ENCODE measurements around the gene LSM7. TPM values are rescaled to one million over a fixed set of nuclear protein-coding genes. Genes with fewer than 3 reads are reported as not detected.
A peak's percentile ranks its signal among the peaks of the same experiment; 100 is the strongest.

LSM7 gene
- total and polyA plus RNA-seq, 5 experiments from 2014 or later: 99.1 to 197 (median 187) TPM

- peak overlapping the region in 6 of 10 donors; percentile 4 to 79 (median 52) for H3K27ac Mint-ChIP-seq
- H3K27me3 Mint-ChIP-seq: no peaks in the 10 kb centered on the region
- H3K4me1 Mint-ChIP-seq: peaks cover 19 to 38% (median 37%) of the 10 kb centered on the region in 4 donors
- H3K9me3 Mint-ChIP-seq: no peaks in the 10 kb centered on the region
- ATAC-seq (no peak), DNase-seq (peak in 1 of 10 donors; percentile 48)
- POLR2A ChIA-PET: interaction anchor here (0.6 to 12.1 kb wide), 7 partner anchors 9 to 182 kb away, joined by 3 to 370 read pairs (median 19); partner anchors contain the start of genes AMH, JSRP1, LSM7 and PEAK3
- peaks cover 0 to 28% (median 3%) of the 10 kb centered on the region in 3 donors for H3K36me3 Mint-ChIP-seq
- no peak overlapping the region for H3K4me3 Mint-ChIP-seq
Observed at GRCh38 chr19:2276429-2276986, 51.9 kb downstream of the LSM7 start.

- no peaks in the 10 kb centered on the region for H3K27me3 Mint-ChIP-seq
- H3K4me3 Mint-ChIP-seq: no peak overlapping the region
- DNase-seq (peak in 1 of 10 donors; percentile 50), ATAC-seq (no peak)
- H3K36me3 Mint-ChIP-seq: peaks cover 0 to 31% (median 5%) of the 10 kb centered on the region in 3 donors
- H3K27ac Mint-ChIP-seq: peak overlapping the region in 1 of 10 donors; percentile 88
- peaks cover 19 to 41% (median 38%) of the 10 kb centered on the region in 4 donors for H3K4me1 Mint-ChIP-seq
- POLR2A ChIA-PET: interaction anchor here (0.6 to 12.1 kb wide), 12 partner anchors 10 to 182 kb away, joined by 3 to 370 read pairs (median 10); partner anchors contain the start of genes AMH, JSRP1, LSM7 and PEAK3
- no peaks in the 10 kb centered on the region for H3K9me3 Mint-ChIP-seq
Observed at GRCh38 chr19:2275588-2276428, 52.6 kb downstream of the LSM7 start.

DNA sequence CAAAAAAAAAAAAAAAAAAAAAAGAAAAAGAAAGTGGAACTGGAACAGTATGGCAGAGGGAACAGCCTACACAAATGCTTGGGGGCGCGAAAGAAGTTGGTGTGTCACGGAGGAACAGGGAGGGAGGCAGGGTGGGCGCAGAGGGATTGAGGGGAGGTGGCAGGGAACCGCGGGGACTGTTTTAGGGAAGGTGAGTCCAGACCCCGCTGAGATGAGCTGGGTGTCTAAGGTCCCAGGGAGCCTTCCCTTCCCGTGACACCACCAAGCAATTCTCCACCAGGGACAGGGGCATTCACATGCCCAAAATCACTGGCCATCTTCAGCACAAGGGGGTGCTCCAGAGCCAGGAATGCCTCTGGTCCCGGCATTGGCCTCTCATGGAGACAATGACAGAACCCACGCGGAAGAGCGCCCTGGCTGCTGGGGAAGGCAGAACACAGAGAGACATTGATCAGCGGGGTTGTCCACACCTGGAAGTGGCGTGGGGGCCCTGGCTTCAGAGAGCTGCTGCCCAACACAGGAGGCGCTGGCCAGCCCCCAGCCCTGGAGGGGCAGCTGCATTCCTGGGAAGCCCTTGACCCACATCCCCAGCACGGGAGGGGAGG is 53.4 kb downstream of the LSM7 start:
- H3K27ac Mint-ChIP-seq: peak overlapping the region in 9 of 10 donors; percentile 31 to 94 (median 87)
- H3K27me3 Mint-ChIP-seq: no peaks in the 10 kb centered on the region
- H3K9me3 Mint-ChIP-seq: no peaks in the 10 kb centered on the region
- POLR2A ChIA-PET: interaction anchor here (0.6 to 12.1 kb wide), 17 partner anchors 11 to 201 kb away, joined by 3 to 370 read pairs (median 7); partner anchors contain the start of genes AMH, GADD45B, JSRP1 and LSM7
- H3K4me3 Mint-ChIP-seq: peak overlapping the region in 8 of 10 donors; percentile 13 to 79 (median 32)
- peaks cover 0 to 31% (median 5%) of the 10 kb centered on the region in 3 donors for H3K36me3 Mint-ChIP-seq
- DNase-seq: peak in 5 of 10 donors; percentile 56 to 85 (median 64)
- H3K4me1 Mint-ChIP-seq: peaks cover 19 to 39% (median 37%) of the 10 kb centered on the region in 4 donors
- peak; percentile 17 to 24 for ATAC-seq

GRCh38 chr19:2274185-2274711 is 54.1 kb downstream of the LSM7 start:
- no peak for ATAC-seq
- POLR2A ChIA-PET: interaction anchor here (0.6 to 12.1 kb wide), 19 partner anchors 11 to 398 kb away, joined by 3 to 370 read pairs (median 7); partner anchors contain the start of genes AMH, GADD45B, JSRP1 and LSM7
- peaks cover 0 to 36% (median 5%) of the 10 kb centered on the region in 3 donors for H3K36me3 Mint-ChIP-seq

DNA sequence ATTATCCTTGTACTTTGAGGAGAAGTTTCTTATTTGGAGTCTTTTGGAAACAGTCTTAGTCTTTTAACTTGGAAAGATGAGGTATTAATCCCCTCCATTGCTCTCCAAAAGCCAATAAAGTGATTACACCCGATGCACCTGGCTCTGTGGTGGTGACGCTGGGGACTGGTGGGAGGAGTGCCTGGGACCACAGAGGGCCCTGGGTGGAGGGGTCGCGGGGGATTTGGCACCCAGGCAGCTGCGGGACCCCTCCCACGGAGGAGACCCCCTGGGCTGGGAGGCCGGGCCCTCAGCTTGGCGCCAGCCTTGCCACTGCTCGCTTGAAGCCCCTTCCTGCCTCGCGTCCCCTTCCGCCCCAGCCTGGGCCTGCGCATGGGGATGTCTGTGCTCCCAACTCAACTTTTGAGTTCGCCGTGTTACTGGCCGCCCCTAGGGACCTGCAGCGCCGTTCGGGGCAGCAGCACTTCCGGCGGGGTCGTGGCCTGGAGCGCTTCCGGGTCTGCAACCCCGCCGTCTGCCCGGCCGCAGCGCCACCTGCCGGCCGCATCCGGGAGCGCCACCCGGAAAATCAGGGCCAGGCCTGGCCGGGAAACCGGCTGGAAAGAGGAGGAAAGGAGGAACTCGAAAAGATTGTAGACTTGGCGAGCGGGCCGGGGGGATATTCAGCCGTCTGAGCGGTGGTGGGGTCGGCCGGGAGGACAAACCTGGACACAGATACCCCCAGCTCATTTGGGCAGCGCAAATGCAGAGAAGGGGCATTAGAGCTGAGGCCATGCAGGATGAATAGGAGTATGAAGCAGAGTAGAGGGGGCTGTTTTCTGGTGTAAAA is 54.8 kb downstream of the LSM7 start:
- Mint-ChIP-seq H3K9me3 (peaks cover 0 to 2% (median 0%) of the 10 kb centered on the region in 9 donors), H3K36me3 (peaks cover 0 to 36% (median 5%) of the 10 kb centered on the region in 3 donors), H3K27ac (peak overlapping the region; percentile 79 to 95 (median 88)), H3K4me3 (peak overlapping the region; percentile 36 to 89 (median 72)), H3K27me3 (no peaks in the 10 kb centered on the region), H3K4me1 (peaks cover 19 to 41% (median 38%) of the 10 kb centered on the region in 4 donors)
- POLR2A ChIA-PET: interaction anchor here (0.7 to 12.1 kb wide), 16 partner anchors 12 to 397 kb away, joined by 3 to 370 read pairs (median 7); partner anchors contain the start of genes AMH, GADD45B, JSRP1 and LSM7
- peak; percentile 24 to 44 for ATAC-seq
- peak; percentile 64 to 90 (median 78) for DNase-seq

More at GRCh38 chr19:2274185-2274711, 54.1 kb downstream of the LSM7 start:
- no peaks in the 10 kb centered on the region for H3K27me3 Mint-ChIP-seq
- peaks cover 0 to under 1% (median 0%) of the 10 kb centered on the region in 9 donors for H3K9me3 Mint-ChIP-seq
- peak overlapping the region; percentile 79 to 95 (median 88) for H3K27ac Mint-ChIP-seq
- peak overlapping the region; percentile 15 to 89 (median 66) for H3K4me3 Mint-ChIP-seq
- peaks cover 19 to 39% (median 37%) of the 10 kb centered on the region in 4 donors for H3K4me1 Mint-ChIP-seq
- DNase-seq: no peak

Other genes with a start within 250 kb of the LSM7 start
- gene MOB3A, start 232.3 kb downstream of the LSM7 start, total RNA-seq: 100 to 1,000 TPM in 1 of 2 experiments, 10 to 100 TPM in 1; 94.0 to 101 TPM
- gene MOB3A, start 232.3 kb downstream of the LSM7 start, polyA plus RNA-seq: 10 to 100 TPM; 40.5 to 90.4 (median 53.1) TPM
- gene IZUMO4, start 231.7 kb downstream of the LSM7 start, total RNA-seq: 10 to 100 TPM; 16.6 to 18.7 TPM
- gene IZUMO4, start 231.7 kb downstream of the LSM7 start, polyA plus RNA-seq: 1 to 10 TPM in 1 of 3 donors, under 1 TPM in 2; 0.26 to 1.4 (median 0.85) TPM
- gene AP3D1, start 177.0 kb downstream of the LSM7 start, total RNA-seq: 10 to 100 TPM; 71.3 to 83.2 TPM
- 10 to 100 TPM; 12.8 to 45.0 (median 13.6) TPM for gene AP3D1, start 177.0 kb downstream of the LSM7 start, polyA plus RNA-seq
- 10 to 100 TPM; 24.5 to 28.5 TPM for gene DOT1L, start 164.7 kb downstream of the LSM7 start, total RNA-seq
- gene DOT1L, start 164.7 kb downstream of the LSM7 start, polyA plus RNA-seq: 1 to 10 TPM in 1 of 3 donors, under 1 TPM in 2; 0.30 to 1.0 (median 0.62) TPM
- 10 to 100 TPM; 56.7 to 59.8 TPM for gene PLEKHJ1, start 92.3 kb downstream of the LSM7 start, total RNA-seq
- 100 to 1,000 TPM in 2 of 3 donors, 10 to 100 TPM in 1; 85.2 to 106 (median 101) TPM for gene PLEKHJ1, start 92.3 kb downstream of the LSM7 start, polyA plus RNA-seq
- 100 to 1,000 TPM; 149 to 162 TPM for gene SF3A2, start 91.8 kb downstream of the LSM7 start, total RNA-seq
- 10 to 100 TPM; 16.3 to 33.5 (median 26.0) TPM for gene SF3A2, start 91.8 kb downstream of the LSM7 start, polyA plus RNA-seq
- 10 to 100 TPM; 13.6 to 14.0 TPM for gene AMH, start 79.3 kb downstream of the LSM7 start, total RNA-seq
- gene AMH, start 79.3 kb downstream of the LSM7 start, polyA plus RNA-seq: not detected
- gene JSRP1, start 72.2 kb downstream of the LSM7 start, total RNA-seq: under 1 TPM in 1 of 2 experiments, not detected in 1; 0.70 TPM
- gene JSRP1, start 72.2 kb downstream of the LSM7 start, polyA plus RNA-seq: 1 to 10 TPM in 1 of 3 donors, under 1 TPM in 2; 0.41 to 1.3 (median 0.59) TPM
- gene PEAK3, start 46.4 kb downstream of the LSM7 start, total RNA-seq: under 1 TPM; 0.14 to 0.23 TPM
- under 1 TPM in 1 of 3 donors, not detected in 2; 0.15 TPM for gene PEAK3, start 46.4 kb downstream of the LSM7 start, polyA plus RNA-seq
- 1 to 10 TPM; 1.1 to 1.4 TPM for gene LINGO3, start 20.4 kb downstream of the LSM7 start, total RNA-seq
- gene LINGO3, start 20.4 kb downstream of the LSM7 start, polyA plus RNA-seq: 1 to 10 TPM; 2.7 to 9.2 (median 5.1) TPM
- gene SPPL2B, start 98 bp upstream of the LSM7 start, total RNA-seq: 100 to 1,000 TPM; 166 to 175 TPM
- gene SPPL2B, start 98 bp upstream of the LSM7 start, polyA plus RNA-seq: 10 to 100 TPM; 10.5 to 17.3 (median 11.0) TPM
- gene TMPRSS9, start 31.7 kb upstream of the LSM7 start, total RNA-seq: not detected
- gene TMPRSS9, start 31.7 kb upstream of the LSM7 start, polyA plus RNA-seq: not detected
- gene TIMM13, start 99.0 kb upstream of the LSM7 start, total RNA-seq: 10 to 100 TPM; 33.6 to 38.3 TPM
- 10 to 100 TPM; 74.4 to 92.2 (median 83.0) TPM for gene TIMM13, start 99.0 kb upstream of the LSM7 start, polyA plus RNA-seq
- gene LMNB2, start 128.4 kb upstream of the LSM7 start, total RNA-seq: 10 to 100 TPM; 17.3 to 19.6 TPM
- gene LMNB2, start 128.4 kb upstream of the LSM7 start, polyA plus RNA-seq: 10 to 100 TPM in 1 of 3 donors, 1 to 10 TPM in 2; 5.4 to 10.5 (median 7.4) TPM
- 100 to 1,000 TPM; 108 to 115 TPM for gene GADD45B, start 147.5 kb upstream of the LSM7 start, total RNA-seq
- gene GADD45B, start 147.5 kb upstream of the LSM7 start, polyA plus RNA-seq: 10 to 100 TPM; 41.0 to 57.3 (median 43.8) TPM